Heart left ventricle (tissue), 13 donors: Measurements from ENCODE around the gene PTPRCAP.

Experiments used
- CTCF ChIP-seq, 12 donors: fragments of 200-600 bp; sonication (generic) in 4 of 12; IDR thresholded peaks; one replicate each; pipeline versions ENCODE4 v1.5.0 to v1.8.0; 2018 to 2022; ENCODE audit warnings: antibody characterized with exemption in 12 of 12, mild to moderate bottlenecking in 5 of 12
- POLR2A ChIP-seq, 2 donors: fragments of 450-650 bp; IDR thresholded peaks; one replicate each; pipeline ENCODE4 v1.6.1; 2017; ENCODE audit warnings: antibody characterized with exemption in 2 of 2, mild to moderate bottlenecking in 2 of 2, moderate library complexity in 2 of 2
- donor health status: ischemic (EF 13 %, LVEDD 7.1; RV severe dilation, severe dysfunction).
- donor health status: DM: no; HTN: yes; CAD: no.
- donor health status: DM: no; HTN: no; CAD: no.
- donor health status: ischemic (EF 25% LVEDD 6.9; RV normal size, moderate dysfunction).
- donor health status: ischemic (EF 25% LVEDD 5.7; RV mildly dilated, moderate dysfunction).
- donor health status: ischemic (EF 35%, LVEDD 5.7; RV mildly dilated, moderate dysfunction).
- donor health status: nonischemic (EF 11% LVEDD 7.7; RV severe dilation, severe dysfunction).
- donor health status: DM: yes; HTN: yes; CAD: no.
- donor health status: PGD.
- donor health status: ischemic (EF 29% LVEDD 5.4; RV normal size, mild dysfunction).
- donor health status: nonischemic (EF 23%, LVEDD 6.1; RV moderate dilation, normal function).

GRCh38 chr11:67423891-67424613, 13.4 kb downstream of the PTPRCAP start:
- TF ChIP-seq CTCF (IDR thresholded peaks at IDR 0.05) (no peak), POLR2A (IDR thresholded peaks at IDR 0.05) (no peak)
